ENCODE results near the gene CLIP2.
"Not testable (repeated sequence)": the region's sequence is repeated elsewhere in the genome, so short reads cannot be mapped to it uniquely, and the experiment has no call there.

The CLIP2 gene

DNA sequence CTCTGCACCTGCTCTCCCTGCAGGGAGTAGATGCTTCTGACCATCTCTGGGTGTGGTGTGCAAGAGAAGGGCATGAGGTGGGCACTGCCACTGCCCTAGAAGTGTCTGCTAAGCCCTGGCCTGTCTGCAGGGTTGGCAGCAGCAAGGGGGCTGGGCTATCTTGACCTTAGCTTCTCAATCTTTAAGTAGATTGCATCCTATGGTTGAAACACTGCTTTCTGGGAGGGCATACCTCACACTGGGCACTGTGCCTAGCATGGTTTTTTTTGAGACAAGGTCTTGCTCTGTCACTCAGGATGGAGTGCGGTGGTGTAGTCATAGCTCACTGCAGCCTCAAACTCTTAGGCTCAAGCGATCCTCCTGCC is 54.9 kb downstream of the CLIP2 start:
- H3K4me3 ChIP-seq (ENCODE audit: low read depth, low read length): no peak overlapping the region
- TF ChIP-seq MYC (IDR thresholded peaks at IDR 0.05; ENCODE audit: low read depth, low read length) (no peak), POLR2A (IDR thresholded peaks at IDR 0.05; ENCODE audit: extremely low read depth, insufficient read length) (no peak)
- TF ChIP-seq, protein P1, sequence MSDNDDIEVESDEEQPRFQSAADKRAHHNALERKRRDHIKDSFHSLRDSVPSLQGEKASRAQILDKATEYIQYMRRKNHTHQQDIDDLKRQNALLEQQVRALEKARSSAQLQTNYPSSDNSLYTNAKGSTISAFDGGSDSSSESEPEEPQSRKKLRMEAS (IDR thresholded peaks at IDR 0.05; ENCODE audit: low read depth, low read length): no peak
- TF ChIP-seq, protein P2, sequence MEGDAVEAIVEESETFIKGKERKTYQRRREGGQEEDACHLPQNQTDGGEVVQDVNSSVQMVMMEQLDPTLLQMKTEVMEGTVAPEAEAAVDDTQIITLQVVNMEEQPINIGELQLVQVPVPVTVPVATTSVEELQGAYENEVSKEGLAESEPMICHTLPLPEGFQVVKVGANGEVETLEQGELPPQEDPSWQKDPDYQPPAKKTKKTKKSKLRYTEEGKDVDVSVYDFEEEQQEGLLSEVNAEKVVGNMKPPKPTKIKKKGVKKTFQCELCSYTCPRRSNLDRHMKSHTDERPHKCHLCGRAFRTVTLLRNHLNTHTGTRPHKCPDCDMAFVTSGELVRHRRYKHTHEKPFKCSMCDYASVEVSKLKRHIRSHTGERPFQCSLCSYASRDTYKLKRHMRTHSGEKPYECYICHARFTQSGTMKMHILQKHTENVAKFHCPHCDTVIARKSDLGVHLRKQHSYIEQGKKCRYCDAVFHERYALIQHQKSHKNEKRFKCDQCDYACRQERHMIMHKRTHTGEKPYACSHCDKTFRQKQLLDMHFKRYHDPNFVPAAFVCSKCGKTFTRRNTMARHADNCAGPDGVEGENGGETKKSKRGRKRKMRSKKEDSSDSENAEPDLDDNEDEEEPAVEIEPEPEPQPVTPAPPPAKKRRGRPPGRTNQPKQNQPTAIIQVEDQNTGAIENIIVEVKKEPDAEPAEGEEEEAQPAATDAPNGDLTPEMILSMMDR (IDR thresholded peaks at IDR 0.05; ENCODE audit: low read depth, low read length): no peak
- no peak for DNase-seq (ENCODE audit: low read depth)

DNA sequence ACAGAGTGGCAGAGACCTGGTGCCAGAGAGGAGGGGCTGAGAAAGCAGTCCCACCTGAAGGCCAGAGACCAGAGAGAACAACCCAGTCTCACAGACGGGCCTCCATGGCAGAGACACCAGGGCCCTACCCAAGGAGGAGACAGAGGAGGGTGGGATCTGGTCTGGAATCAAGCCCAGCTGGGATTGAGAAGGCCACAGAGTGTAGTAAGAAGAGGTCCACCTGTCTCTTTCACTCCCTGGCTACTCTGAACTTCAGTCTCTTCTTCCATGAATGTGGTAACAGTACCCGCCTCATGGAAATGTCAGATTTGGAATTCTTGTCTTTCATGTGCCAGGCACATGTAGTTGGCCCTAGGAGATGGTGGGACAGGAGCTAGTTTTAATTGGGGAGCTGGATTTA is 55.6 kb downstream of the CLIP2 start:
- DNase-seq (ENCODE audit: low read depth): no peak
- no peak overlapping the region for H3K4me3 ChIP-seq (ENCODE audit: low read depth, low read length)
- TF ChIP-seq POLR2A (IDR thresholded peaks at IDR 0.05; ENCODE audit: extremely low read depth, insufficient read length) (no peak), MYC (IDR thresholded peaks at IDR 0.05; ENCODE audit: low read depth, low read length) (no peak)
- TF ChIP-seq, protein P1 (IDR thresholded peaks at IDR 0.05; ENCODE audit: low read depth, low read length): no peak
- TF ChIP-seq, protein P2 (IDR thresholded peaks at IDR 0.05; ENCODE audit: low read depth, low read length): no peak

DNA sequence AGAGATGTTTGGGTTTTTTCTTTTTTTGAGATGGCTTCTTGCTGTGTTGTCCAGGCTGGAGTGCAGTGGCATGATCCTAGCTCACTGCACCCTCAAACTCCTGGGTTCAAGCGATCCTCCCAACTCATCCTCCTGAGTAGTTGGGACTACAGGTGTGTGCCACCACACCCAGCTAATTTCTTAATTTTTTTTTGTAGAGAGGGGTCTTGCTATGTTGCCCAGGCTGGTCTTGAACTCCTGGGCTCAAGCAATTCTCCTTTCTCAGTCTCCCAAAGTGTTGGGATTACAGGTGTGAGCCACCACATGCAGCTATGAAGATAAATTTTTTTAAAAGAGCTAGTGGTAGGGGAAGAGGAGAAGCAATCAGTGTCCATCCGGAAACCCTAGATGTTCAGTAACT is 56.8 kb downstream of the CLIP2 start:
- DNase-seq (ENCODE audit: low read depth): no peak
- no peak for TF ChIP-seq MYC (IDR thresholded peaks at IDR 0.05; ENCODE audit: low read depth, low read length)
- TF ChIP-seq POLR2A (IDR thresholded peaks at IDR 0.05; ENCODE audit: extremely low read depth, insufficient read length): no peak
- TF ChIP-seq, protein P1 (IDR thresholded peaks at IDR 0.05; ENCODE audit: low read depth, low read length): no peak
- TF ChIP-seq, protein P2 (IDR thresholded peaks at IDR 0.05; ENCODE audit: low read depth, low read length): no peak
- H3K4me3 ChIP-seq (ENCODE audit: low read depth, low read length): no peak overlapping the region

DNA sequence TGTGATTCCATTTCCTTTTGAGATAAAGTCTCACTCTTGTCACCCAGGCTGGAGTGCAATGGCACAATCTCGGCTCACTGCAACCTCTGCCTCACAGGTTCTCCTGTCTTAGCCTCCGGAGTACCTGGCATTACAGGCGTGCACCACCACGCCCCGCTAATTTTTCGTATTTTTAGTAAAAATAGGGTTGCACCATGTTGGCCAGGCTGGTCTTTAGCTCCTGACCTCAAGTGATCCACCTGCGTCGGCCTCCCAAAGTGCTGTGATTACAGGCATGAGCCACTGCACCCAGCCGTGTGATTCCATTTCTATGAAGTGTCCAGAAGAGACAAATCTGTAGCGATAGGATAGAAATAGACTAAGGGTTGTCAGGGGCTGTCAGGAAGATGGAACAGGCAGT is 60.4 kb downstream of the CLIP2 start:
- TF ChIP-seq, protein P2 (IDR thresholded peaks at IDR 0.05; ENCODE audit: low read depth, low read length): no peak
- TF ChIP-seq, protein P1 (IDR thresholded peaks at IDR 0.05; ENCODE audit: low read depth, low read length): no peak
- no peak for TF ChIP-seq MYC (IDR thresholded peaks at IDR 0.05; ENCODE audit: low read depth, low read length)
- TF ChIP-seq POLR2A (IDR thresholded peaks at IDR 0.05; ENCODE audit: extremely low read depth, insufficient read length): no peak
- no peak overlapping the region for H3K4me3 ChIP-seq (ENCODE audit: low read depth, low read length)
- no peak for DNase-seq (ENCODE audit: low read depth)

- no peak overlapping the region for H3K4me3 ChIP-seq (ENCODE audit: low read depth, low read length)
- no peak for DNase-seq (ENCODE audit: low read depth)
- TF ChIP-seq, protein P2 (IDR thresholded peaks at IDR 0.05; ENCODE audit: low read depth, low read length): no peak
- TF ChIP-seq POLR2A (IDR thresholded peaks at IDR 0.05; ENCODE audit: extremely low read depth, insufficient read length): no peak
- no peak for TF ChIP-seq MYC (IDR thresholded peaks at IDR 0.05; ENCODE audit: low read depth, low read length)
- TF ChIP-seq, protein P1 (IDR thresholded peaks at IDR 0.05; ENCODE audit: low read depth, low read length): no peak
These were observed 61.5 kb downstream of the CLIP2 start for GRCh38 chr7:74350751-74351150.

DNA sequence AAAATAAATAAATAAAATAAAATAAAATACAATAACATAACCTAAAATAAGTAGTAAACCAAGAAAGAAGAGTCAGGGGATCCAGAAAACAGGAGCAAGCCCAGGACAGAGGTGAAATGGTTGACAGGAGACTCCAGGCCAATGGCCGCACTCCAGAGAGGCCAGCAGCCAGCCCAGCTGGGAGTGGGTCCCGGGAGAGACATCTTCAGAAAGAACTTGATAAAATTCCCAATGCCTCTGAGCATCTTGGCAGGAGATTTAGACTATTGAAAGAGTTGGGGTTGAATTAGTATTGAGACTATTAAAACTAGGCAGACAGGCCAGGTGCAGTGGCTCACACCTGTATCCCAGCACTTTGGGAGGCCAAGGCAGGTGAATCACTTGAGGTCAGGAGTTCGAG is 62.6 kb downstream of the CLIP2 start:
- TF ChIP-seq, protein P2 (IDR thresholded peaks at IDR 0.05; ENCODE audit: low read depth, low read length): no peak
- TF ChIP-seq POLR2A (IDR thresholded peaks at IDR 0.05; ENCODE audit: extremely low read depth, insufficient read length) (no peak), MYC (IDR thresholded peaks at IDR 0.05; ENCODE audit: low read depth, low read length) (no peak)
- TF ChIP-seq, protein P1 (IDR thresholded peaks at IDR 0.05; ENCODE audit: low read depth, low read length): no peak
- H3K4me3 ChIP-seq (ENCODE audit: low read depth, low read length): no peak overlapping the region
- no peak for DNase-seq (ENCODE audit: low read depth)

- not testable (repeated sequence) for DNase-seq (ENCODE audit: low read depth); H3K4me3 ChIP-seq (ENCODE audit: low read depth, low read length)
These were observed 63.4 kb downstream of the CLIP2 start for GRCh38 chr7:74352551-74353138.

Measured in NB4 (cell line).